ENCODE measurements around the gene STUB1. TPM values are rescaled to one million over a fixed set of nuclear protein-coding genes. Genes with fewer than 3 reads are reported as not detected.

The STUB1 gene
- total and polyA plus RNA-seq, 2 donors (not counting 1 experiment from before 2014, with no cell fraction given): 94.6 to 133 TPM

DNA sequence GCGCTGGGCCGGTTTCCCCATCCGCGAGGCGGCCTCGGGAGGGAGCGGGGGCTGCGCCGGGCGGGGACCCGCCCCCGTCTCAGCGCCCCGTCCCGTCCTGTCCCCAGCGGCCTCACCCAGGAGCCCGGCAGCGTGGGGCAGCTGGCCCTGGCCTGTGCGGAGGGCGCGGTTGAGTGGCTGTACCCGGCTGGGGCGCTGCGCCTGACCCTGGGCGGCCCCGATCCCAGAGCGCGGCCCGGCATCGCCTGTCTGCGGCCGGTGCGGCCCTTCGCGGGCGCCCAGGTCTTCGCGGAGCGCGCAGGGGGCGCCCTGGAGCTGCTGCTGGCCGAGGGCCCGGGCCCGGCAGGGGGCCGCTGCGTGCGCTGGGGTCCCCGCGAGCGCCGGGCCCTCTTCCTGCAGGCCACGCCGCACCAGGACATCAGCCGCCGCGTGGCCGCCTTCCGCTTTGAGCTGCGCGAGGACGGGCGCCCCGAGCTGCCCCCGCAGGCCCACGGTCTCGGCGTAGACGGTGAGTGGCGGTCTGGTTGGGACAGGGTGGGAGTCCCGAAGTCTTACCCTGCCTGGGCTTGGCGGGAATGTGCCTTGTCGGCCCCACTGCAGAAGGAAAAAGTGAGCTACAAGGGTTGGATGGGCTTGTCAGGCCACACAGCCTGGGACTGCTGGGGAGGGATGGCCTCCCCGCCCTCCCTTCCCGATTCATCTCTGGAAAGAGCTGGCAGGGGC is 35.4 kb downstream of the STUB1 start:
- no peaks in the 10 kb centered on the region for H3K27me3 ChIP-seq (ENCODE audit: control insufficient read depth, insufficient read depth, low read length)
- no peaks in the 10 kb centered on the region for H4K20me1 ChIP-seq (ENCODE audit: control insufficient read depth, extremely low read depth, insufficient read depth, low read length)
- H2AFZ ChIP-seq (ENCODE audit: low read length): no peak overlapping the region
- H3K9ac ChIP-seq (ENCODE audit: insufficient read depth, low read length): peak overlapping the region; percentile 23
- peak; percentile 18 to 31 for DNase-seq (ENCODE audit: low read depth in 2 of 2)
- no peaks in the 10 kb centered on the region for H3K9me3 ChIP-seq (ENCODE audit: control insufficient read depth, insufficient read depth, low read depth, low read length)
- H3K4me3 ChIP-seq (replicated peaks in 1 of 4; ENCODE audit: control extremely low read depth in 1 of 4, insufficient read depth in 1 of 4, low read depth in 3 of 4, low read length in 4 of 4): peak overlapping the region; percentile 27 to 64 (median 48)
- TF ChIP-seq, protein P1, sequence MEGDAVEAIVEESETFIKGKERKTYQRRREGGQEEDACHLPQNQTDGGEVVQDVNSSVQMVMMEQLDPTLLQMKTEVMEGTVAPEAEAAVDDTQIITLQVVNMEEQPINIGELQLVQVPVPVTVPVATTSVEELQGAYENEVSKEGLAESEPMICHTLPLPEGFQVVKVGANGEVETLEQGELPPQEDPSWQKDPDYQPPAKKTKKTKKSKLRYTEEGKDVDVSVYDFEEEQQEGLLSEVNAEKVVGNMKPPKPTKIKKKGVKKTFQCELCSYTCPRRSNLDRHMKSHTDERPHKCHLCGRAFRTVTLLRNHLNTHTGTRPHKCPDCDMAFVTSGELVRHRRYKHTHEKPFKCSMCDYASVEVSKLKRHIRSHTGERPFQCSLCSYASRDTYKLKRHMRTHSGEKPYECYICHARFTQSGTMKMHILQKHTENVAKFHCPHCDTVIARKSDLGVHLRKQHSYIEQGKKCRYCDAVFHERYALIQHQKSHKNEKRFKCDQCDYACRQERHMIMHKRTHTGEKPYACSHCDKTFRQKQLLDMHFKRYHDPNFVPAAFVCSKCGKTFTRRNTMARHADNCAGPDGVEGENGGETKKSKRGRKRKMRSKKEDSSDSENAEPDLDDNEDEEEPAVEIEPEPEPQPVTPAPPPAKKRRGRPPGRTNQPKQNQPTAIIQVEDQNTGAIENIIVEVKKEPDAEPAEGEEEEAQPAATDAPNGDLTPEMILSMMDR (conservative IDR thresholded peaks at IDR 0.05 in 1 of 2, IDR thresholded peaks at IDR 0.05 in 1 of 2; ENCODE audit: low read depth in 1 of 2, low read length in 2 of 2): no peak
- TF ChIP-seq EZH2 (IDR thresholded peaks at IDR 0.05; ENCODE audit: low read length, missing control alignments): no peak
- no peaks in the 10 kb centered on the region for H3K36me3 ChIP-seq (ENCODE audit: control insufficient read depth, insufficient read depth, low read length)
- peaks cover 14% of the 10 kb centered on the region for H3K4me1 ChIP-seq (ENCODE audit: control insufficient read depth, extremely low read depth, insufficient read depth, low read length)
- peak overlapping the region; percentile 80 for H3K4me2 ChIP-seq (ENCODE audit: extremely low read depth, insufficient read depth, low read length)
- H3K79me2 ChIP-seq (ENCODE audit: control insufficient read depth, insufficient read depth, low read length): no peaks in the 10 kb centered on the region
- peak overlapping the region; percentile 20 for H3K27ac ChIP-seq (ENCODE audit: insufficient read depth, low read length)

DNA sequence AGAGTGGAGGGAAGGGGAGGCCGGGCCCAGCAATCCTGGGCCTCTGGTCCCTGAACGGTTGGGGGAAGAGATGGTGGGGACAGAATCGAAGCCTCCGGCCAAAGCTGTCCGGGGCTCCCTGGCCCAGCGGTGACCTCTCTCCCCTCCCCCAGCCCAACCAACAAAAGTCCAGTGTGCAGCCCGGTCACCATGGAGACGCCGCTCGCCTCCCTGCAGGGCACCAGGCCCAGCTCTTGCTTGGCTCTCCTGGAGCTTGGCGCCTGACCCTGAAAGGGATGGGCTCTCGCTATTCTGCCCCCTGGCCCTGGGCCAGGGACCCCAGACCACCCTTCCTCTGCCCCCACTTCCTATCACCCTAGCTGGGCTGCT is 36.0 kb downstream of the STUB1 start:
- Histone ChIP-seq H3K9ac (ENCODE audit: insufficient read depth, low read length) (peak overlapping the region; percentile 23), H3K4me2 (ENCODE audit: extremely low read depth, insufficient read depth, low read length) (peak overlapping the region; percentile 80), H3K36me3 (ENCODE audit: control insufficient read depth, insufficient read depth, low read length) (no peaks in the 10 kb centered on the region), H3K27ac (ENCODE audit: insufficient read depth, low read length) (no peak overlapping the region), H4K20me1 (ENCODE audit: control insufficient read depth, extremely low read depth, insufficient read depth, low read length) (no peaks in the 10 kb centered on the region), H3K4me1 (ENCODE audit: control insufficient read depth, extremely low read depth, insufficient read depth, low read length) (peaks cover 14% of the 10 kb centered on the region), H2AFZ (ENCODE audit: low read length) (no peak overlapping the region), H3K27me3 (ENCODE audit: control insufficient read depth, insufficient read depth, low read length) (no peaks in the 10 kb centered on the region), H3K4me3 (replicated peaks in 1 of 4; ENCODE audit: control extremely low read depth in 1 of 4, insufficient read depth in 1 of 4, low read depth in 3 of 4, low read length in 4 of 4) (peak overlapping the region in 3 of 4 experiments; percentile 27 to 64 (median 40)), H3K79me2 (ENCODE audit: control insufficient read depth, insufficient read depth, low read length) (no peaks in the 10 kb centered on the region), H3K9me3 (ENCODE audit: control insufficient read depth, insufficient read depth, low read depth, low read length) (no peaks in the 10 kb centered on the region)
- DNase-seq (ENCODE audit: low read depth in 2 of 2): peak; percentile 52 to 54
- no peak for TF ChIP-seq EZH2 (IDR thresholded peaks at IDR 0.05; ENCODE audit: low read length, missing control alignments)
- TF ChIP-seq, protein P1 (conservative IDR thresholded peaks at IDR 0.05 in 1 of 2, IDR thresholded peaks at IDR 0.05 in 1 of 2; ENCODE audit: low read depth in 1 of 2, low read length in 2 of 2): no peak

DNA sequence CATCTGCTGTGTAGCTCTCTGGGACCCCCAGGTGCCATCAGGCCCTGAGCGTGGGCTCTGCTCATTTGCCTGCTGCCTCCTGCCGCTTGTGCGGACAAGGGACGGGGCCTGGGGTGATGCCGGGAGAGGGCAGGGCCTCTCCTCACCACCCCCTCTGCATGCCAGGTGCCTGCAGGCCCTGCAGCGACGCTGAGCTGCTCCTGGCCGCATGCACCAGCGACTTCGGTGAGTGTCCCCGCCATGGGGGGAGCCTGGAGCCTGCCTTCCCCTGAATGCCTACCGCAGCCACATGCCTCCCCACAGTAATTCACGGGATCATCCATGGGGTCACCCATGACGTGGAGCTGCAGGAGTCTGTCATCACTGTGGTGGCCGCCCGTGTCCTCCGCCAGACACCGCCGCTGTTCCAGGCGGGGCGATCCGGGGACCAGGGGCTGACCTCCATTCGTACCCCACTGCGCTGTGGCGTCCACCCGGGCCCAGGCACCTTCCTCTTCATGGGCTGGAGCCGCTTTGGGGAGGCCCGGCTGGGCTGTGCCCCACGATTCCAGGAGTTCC is 36.6 kb downstream of the STUB1 start:
- H3K27me3 ChIP-seq (ENCODE audit: control insufficient read depth, insufficient read depth, low read length): no peaks in the 10 kb centered on the region
- H3K4me1 ChIP-seq (ENCODE audit: control insufficient read depth, extremely low read depth, insufficient read depth, low read length): peaks cover 14% of the 10 kb centered on the region
- no peaks in the 10 kb centered on the region for H4K20me1 ChIP-seq (ENCODE audit: control insufficient read depth, extremely low read depth, insufficient read depth, low read length)
- no peak overlapping the region for H3K27ac ChIP-seq (ENCODE audit: insufficient read depth, low read length)
- TF ChIP-seq EZH2 (IDR thresholded peaks at IDR 0.05; ENCODE audit: low read length, missing control alignments): no peak
- TF ChIP-seq, protein P1 (conservative IDR thresholded peaks at IDR 0.05 in 1 of 2, IDR thresholded peaks at IDR 0.05 in 1 of 2; ENCODE audit: low read depth in 1 of 2, low read length in 2 of 2): no peak
- no peak for DNase-seq (ENCODE audit: low read depth in 2 of 2)
- no peaks in the 10 kb centered on the region for H3K9me3 ChIP-seq (ENCODE audit: control insufficient read depth, insufficient read depth, low read depth, low read length)
- no peak overlapping the region for H3K4me2 ChIP-seq (ENCODE audit: extremely low read depth, insufficient read depth, low read length)
- no peak overlapping the region for H2AFZ ChIP-seq (ENCODE audit: low read length)
- no peaks in the 10 kb centered on the region for H3K79me2 ChIP-seq (ENCODE audit: control insufficient read depth, insufficient read depth, low read length)
- peak overlapping the region in 1 of 4 experiments; percentile 64 for H3K4me3 ChIP-seq (replicated peaks in 1 of 4; ENCODE audit: control extremely low read depth in 1 of 4, insufficient read depth in 1 of 4, low read depth in 3 of 4, low read length in 4 of 4)
- H3K9ac ChIP-seq (ENCODE audit: insufficient read depth, low read length): no peak overlapping the region
- H3K36me3 ChIP-seq (ENCODE audit: control insufficient read depth, insufficient read depth, low read length): no peaks in the 10 kb centered on the region

Measured in fibroblast of lung (primary cell).